ENCODE measurements around the gene MAP4K5. TPM values are rescaled to one million over a fixed set of nuclear protein-coding genes. Genes with fewer than 3 reads are reported as not detected.

MAP4K5 gene
- total RNA-seq, 1 experiment from 2014 or later, result 39.1 TPM

DNA sequence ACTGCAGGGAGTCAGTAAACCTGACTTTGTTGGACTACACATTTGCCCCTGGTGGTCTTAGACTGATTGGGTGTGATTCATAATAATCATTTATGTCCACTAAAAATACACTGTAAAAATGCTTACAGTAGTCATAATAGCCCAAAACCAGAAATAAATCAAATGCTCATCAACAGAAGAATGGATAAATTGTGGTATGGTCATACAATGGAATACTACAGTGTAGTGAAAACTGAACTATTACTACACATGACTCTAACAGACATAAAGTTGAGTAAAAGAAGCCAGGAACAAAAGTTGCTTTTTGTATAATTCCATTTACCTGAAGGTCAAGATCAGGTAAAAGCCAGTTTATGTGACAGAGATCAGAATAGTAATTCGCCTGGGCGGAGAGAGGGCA, 78.5 kb downstream of the MAP4K5 start:
- H3K27ac ChIP-seq (ENCODE audit: low read depth, low read length), result no peak overlapping the region
- ATAC-seq (no peak), DNase-seq (ENCODE audit: low read depth, low spot score) (no peak)
- H2AFZ ChIP-seq (ENCODE audit: low read depth, low read length, poor library complexity, severe bottlenecking), result no peak overlapping the region
- intact Hi-C loops (cut with micrococcal nuclease), result no loop called here
- H3K9me3 ChIP-seq (ENCODE audit: control insufficient read depth in 1 of 2, insufficient read depth in 1 of 2, low read depth in 1 of 2, low read length in 2 of 2), result no peaks in the 10 kb centered on the region
- RAD21 ChIA-PET (ENCODE audit: low non-redundant PET in 1 of 2, low total read pairs in 2 of 2, uncharacterized antibody in 2 of 2, unreplicated experiment in 2 of 2), result no interaction called here
- CTCF ChIA-PET, result no interaction called here
- H3K79me2 ChIP-seq (ENCODE audit: insufficient read depth, low read length), result no peaks in the 10 kb centered on the region
- H3K4me2 ChIP-seq (ENCODE audit: low read length), result no peak overlapping the region
- POLR2A ChIA-PET, result no interaction called here
- no peaks in the 10 kb centered on the region for H3K9me2 ChIP-seq (ENCODE audit: insufficient read depth)
- BruUV-seq (replicated peaks), result no TSS peak
- no peaks in the 10 kb centered on the region for H4K20me1 ChIP-seq (ENCODE audit: insufficient read depth)
- no peak overlapping the region for H3K9ac ChIP-seq (ENCODE audit: low read length)
- TF ChIP-seq TCF7L2 (IDR thresholded peaks at IDR 0.05; ENCODE audit: borderline replicate concordance, extremely low read depth, insufficient read depth, insufficient read length), result no peak
- no peak for TF ChIP-seq SP1 (IDR thresholded peaks at IDR 0.05; ENCODE audit: low read depth)
- TF ChIP-seq, protein P1, sequence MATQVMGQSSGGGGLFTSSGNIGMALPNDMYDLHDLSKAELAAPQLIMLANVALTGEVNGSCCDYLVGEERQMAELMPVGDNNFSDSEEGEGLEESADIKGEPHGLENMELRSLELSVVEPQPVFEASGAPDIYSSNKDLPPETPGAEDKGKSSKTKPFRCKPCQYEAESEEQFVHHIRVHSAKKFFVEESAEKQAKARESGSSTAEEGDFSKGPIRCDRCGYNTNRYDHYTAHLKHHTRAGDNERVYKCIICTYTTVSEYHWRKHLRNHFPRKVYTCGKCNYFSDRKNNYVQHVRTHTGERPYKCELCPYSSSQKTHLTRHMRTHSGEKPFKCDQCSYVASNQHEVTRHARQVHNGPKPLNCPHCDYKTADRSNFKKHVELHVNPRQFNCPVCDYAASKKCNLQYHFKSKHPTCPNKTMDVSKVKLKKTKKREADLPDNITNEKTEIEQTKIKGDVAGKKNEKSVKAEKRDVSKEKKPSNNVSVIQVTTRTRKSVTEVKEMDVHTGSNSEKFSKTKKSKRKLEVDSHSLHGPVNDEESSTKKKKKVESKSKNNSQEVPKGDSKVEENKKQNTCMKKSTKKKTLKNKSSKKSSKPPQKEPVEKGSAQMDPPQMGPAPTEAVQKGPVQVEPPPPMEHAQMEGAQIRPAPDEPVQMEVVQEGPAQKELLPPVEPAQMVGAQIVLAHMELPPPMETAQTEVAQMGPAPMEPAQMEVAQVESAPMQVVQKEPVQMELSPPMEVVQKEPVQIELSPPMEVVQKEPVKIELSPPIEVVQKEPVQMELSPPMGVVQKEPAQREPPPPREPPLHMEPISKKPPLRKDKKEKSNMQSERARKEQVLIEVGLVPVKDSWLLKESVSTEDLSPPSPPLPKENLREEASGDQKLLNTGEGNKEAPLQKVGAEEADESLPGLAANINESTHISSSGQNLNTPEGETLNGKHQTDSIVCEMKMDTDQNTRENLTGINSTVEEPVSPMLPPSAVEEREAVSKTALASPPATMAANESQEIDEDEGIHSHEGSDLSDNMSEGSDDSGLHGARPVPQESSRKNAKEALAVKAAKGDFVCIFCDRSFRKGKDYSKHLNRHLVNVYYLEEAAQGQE (IDR thresholded peaks at IDR 0.05; ENCODE audit: low read depth), result no peak
- TF ChIP-seq EGR1 (IDR thresholded peaks at IDR 0.05; ENCODE audit: low read depth), result no peak
- TF ChIP-seq, protein P2, sequence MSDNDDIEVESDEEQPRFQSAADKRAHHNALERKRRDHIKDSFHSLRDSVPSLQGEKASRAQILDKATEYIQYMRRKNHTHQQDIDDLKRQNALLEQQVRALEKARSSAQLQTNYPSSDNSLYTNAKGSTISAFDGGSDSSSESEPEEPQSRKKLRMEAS (IDR thresholded peaks at IDR 0.05), result no peak
- TF ChIP-seq CBX3 (IDR thresholded peaks at IDR 0.05; ENCODE audit: low read depth), result no peak
- no peak for TF ChIP-seq ZFX (IDR thresholded peaks at IDR 0.05)
- TF ChIP-seq CEBPB (IDR thresholded peaks at IDR 0.05; ENCODE audit: low read depth), result no peak
- TF ChIP-seq JUND (IDR thresholded peaks at IDR 0.05), result no peak
- TF ChIP-seq, protein P3, sequence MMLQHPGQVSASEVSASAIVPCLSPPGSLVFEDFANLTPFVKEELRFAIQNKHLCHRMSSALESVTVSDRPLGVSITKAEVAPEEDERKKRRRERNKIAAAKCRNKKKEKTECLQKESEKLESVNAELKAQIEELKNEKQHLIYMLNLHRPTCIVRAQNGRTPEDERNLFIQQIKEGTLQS (IDR thresholded peaks at IDR 0.05), result no peak
- no peak for TF ChIP-seq EZH2 (IDR thresholded peaks at IDR 0.05)
- TF ChIP-seq POLR2AphosphoS5 (IDR thresholded peaks at IDR 0.05; ENCODE audit: low read depth, low read length), result no peak
- no peak overlapping the region for H3K4me3 ChIP-seq (replicated peaks in 1 of 2; ENCODE audit: low read depth in 1 of 2, low read length in 2 of 2)
- H3K36me3 ChIP-seq (ENCODE audit: control insufficient read depth in 1 of 2, insufficient read depth in 2 of 2, low read length in 2 of 2), result peaks cover 26 to 45% of the 10 kb centered on the region in 2 experiments
- H3K4me1 ChIP-seq (ENCODE audit: control insufficient read depth in 1 of 2, insufficient read depth in 2 of 2, low read length in 2 of 2), result no peaks in the 10 kb centered on the region
- no peaks in the 10 kb centered on the region for H3K27me3 ChIP-seq (ENCODE audit: insufficient read depth, low read length)
